Loucy (cell line): ENCODE data around the gene GPATCH2.

ENCODE experiments used
- H2AFZ ChIP-seq: fragments of 200-600 bp; sonication (generic); 2 replicates; pipeline ENCODE4 v1.6.0; 2016; ENCODE audit warnings: antibody characterized with exemption, mild to moderate bottlenecking, low read length, moderate library complexity
- H3F3A ChIP-seq: fragments of 200-600 bp; 2 replicates; pipeline ENCODE4 v1.6.0; 2016; ENCODE audit warnings: antibody characterized with exemption, low read depth, mild to moderate bottlenecking
- H3K27me3 ChIP-seq: fragments of 200-600 bp; sonication (generic); 2 replicates; pipeline ENCODE4 v1.6.1; 2014; ENCODE audit warnings: low read length, mild to moderate bottlenecking; ENCODE audit not compliant: insufficient read depth, poor library complexity, severe bottlenecking
- H3K36me3 ChIP-seq: fragments of 200-600 bp; sonication (generic); 2 replicates; pipeline ENCODE4 v1.6.1; 2016; ENCODE audit warnings: low read length; ENCODE audit not compliant: insufficient read depth
- H3K4me1 ChIP-seq: fragments of 200-600 bp; sonication (generic); 2 replicates; pipeline ENCODE4 v1.5.1; 2014; ENCODE audit warnings: low read length, mild to moderate bottlenecking; ENCODE audit not compliant: insufficient read depth, poor library complexity, severe bottlenecking
- H3K4me2 ChIP-seq: fragments of 200-600 bp; sonication (generic); 2 replicates; pipeline ENCODE4 v1.6.0; 2014; ENCODE audit warnings: antibody characterized with exemption, low read length, low read depth, mild to moderate bottlenecking; ENCODE audit not compliant: poor library complexity, severe bottlenecking
- H3K4me3 ChIP-seq: fragments of 200-600 bp; sonication (generic); 2 replicates; pipeline ENCODE4 v1.5.1; 2014; ENCODE audit warnings: low read length, mild to moderate bottlenecking, mixed read lengths; ENCODE audit not compliant: poor library complexity, severe bottlenecking
- H3K79me2 ChIP-seq: fragments of 200-600 bp; sonication (generic); 2 replicates; pipeline ENCODE4 v1.6.1; 2014; ENCODE audit warnings: low read length; ENCODE audit not compliant: insufficient read depth
- H3K9ac ChIP-seq: fragments of 200-600 bp; sonication (generic); 2 replicates; pipeline ENCODE4 v1.6.0; 2014; ENCODE audit warnings: mild to moderate bottlenecking, low read depth, low read length, moderate library complexity; ENCODE audit not compliant: poor library complexity, severe bottlenecking
- H3K9me2 ChIP-seq: fragments of 200-600 bp; sonication (generic); replicated peaks from 2 replicates; pipeline ENCODE4 v1.6.1; 2016; ENCODE audit warnings: low read depth, low read length, mixed read lengths
- H3K9me3 ChIP-seq: fragments of 200-600 bp; sonication (generic); 2 replicates; pipeline ENCODE4 v1.6.1; 2014; ENCODE audit warnings: mild to moderate bottlenecking, antibody characterized with exemption, low read length, low read depth; ENCODE audit not compliant: insufficient read depth
- H4K20me1 ChIP-seq: fragments of 200-600 bp; sonication (generic); 2 replicates; pipeline ENCODE4 v1.6.0; 2014; ENCODE audit warnings: antibody characterized with exemption, low read length, mild to moderate bottlenecking; ENCODE audit not compliant: insufficient read depth, poor library complexity, severe bottlenecking
- CTCF ChIP-seq: fragments of 200-600 bp; sonication (generic); conservative IDR thresholded peaks from 2 replicates; pipeline ENCODE4 v1.5.1; 2014; ENCODE audit warnings: mild to moderate bottlenecking, antibody characterized with exemption, low read length
- EZH2phosphoT487 ChIP-seq: fragments of 200-600 bp; IDR thresholded peaks from 2 replicates; pipeline ENCODE4 v1.6.1; 2018; ENCODE audit warnings: antibody characterized with exemption, mild to moderate bottlenecking, moderate library complexity, borderline replicate concordance

Gene GPATCH2

DNA sequence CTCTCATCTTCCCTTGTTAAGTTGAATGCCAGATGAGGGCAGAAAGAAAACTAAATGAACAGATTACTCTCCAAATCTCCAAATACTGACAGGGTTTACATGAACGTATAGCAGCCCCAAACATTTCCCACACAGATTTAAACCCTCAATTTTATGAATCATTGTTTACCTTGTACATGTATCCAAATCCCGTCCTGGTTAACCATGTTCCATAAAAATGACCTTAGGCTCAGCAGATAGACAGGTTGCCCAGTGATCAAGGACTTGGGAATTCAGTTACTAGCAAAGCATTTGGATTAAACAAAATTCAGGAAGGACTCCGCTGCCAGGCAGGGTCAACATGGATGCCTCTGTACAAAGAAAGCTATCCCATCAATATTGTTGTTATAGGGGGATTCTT, 213.5 kb downstream of the GPATCH2 start:
- Histone ChIP-seq H3K9me2 (no peaks in the 10 kb centered on the region), H4K20me1 (no peaks in the 10 kb centered on the region), H3K9ac (no peak overlapping the region), H3K4me2 (no peak overlapping the region), H3K9me3 (no peaks in the 10 kb centered on the region), H3K27me3 (no peaks in the 10 kb centered on the region), H3K4me1 (no peaks in the 10 kb centered on the region), H2AFZ (no peak overlapping the region), H3K4me3 (no peak overlapping the region), H3F3A (no peaks in the 10 kb centered on the region), H3K36me3 (no peaks in the 10 kb centered on the region), H3K79me2 (no peaks in the 10 kb centered on the region)
- TF ChIP-seq EZH2phosphoT487: no peak

DNA sequence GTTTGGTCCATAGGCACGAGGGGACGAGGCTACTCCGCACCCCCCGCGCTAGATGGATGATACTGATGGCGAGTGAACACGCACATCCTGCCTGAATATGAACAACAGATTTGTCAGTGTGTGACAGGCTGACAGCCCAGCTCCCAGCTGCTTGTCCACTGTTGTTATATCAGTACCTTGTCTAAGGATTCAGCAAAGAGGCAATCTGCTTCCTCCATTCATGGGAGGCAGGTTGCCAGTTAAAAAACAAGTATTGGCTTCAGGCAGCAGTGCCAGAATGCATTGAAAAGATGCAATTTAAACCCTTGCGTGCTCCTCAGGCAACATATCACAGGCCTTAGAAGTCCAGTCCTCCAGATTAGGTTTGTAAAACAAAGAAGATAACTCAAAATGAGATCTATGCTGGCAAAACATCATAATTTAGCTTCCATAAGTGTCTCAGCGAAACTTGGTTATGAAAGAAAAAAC, 223.3 kb downstream of the GPATCH2 start:
- Histone ChIP-seq H2AFZ (no peak overlapping the region), H3K79me2 (no peaks in the 10 kb centered on the region), H3K4me1 (no peaks in the 10 kb centered on the region), H3F3A (no peaks in the 10 kb centered on the region), H3K9me2 (no peaks in the 10 kb centered on the region), H3K9me3 (no peaks in the 10 kb centered on the region), H3K27me3 (no peaks in the 10 kb centered on the region), H3K36me3 (no peaks in the 10 kb centered on the region), H3K4me2 (no peak overlapping the region), H3K4me3 (no peak overlapping the region), H4K20me1 (no peaks in the 10 kb centered on the region), H3K9ac (no peak overlapping the region)
- TF ChIP-seq EZH2phosphoT487 (no peak), CTCF (no peak)

- Histone ChIP-seq H3K9me3 (no peaks in the 10 kb centered on the region), H3K4me2 (no peak overlapping the region), H2AFZ (no peak overlapping the region), H3K36me3 (no peaks in the 10 kb centered on the region), H4K20me1 (no peaks in the 10 kb centered on the region), H3K79me2 (no peaks in the 10 kb centered on the region), H3K4me3 (no peak overlapping the region), H3F3A (no peaks in the 10 kb centered on the region), H3K27me3 (no peaks in the 10 kb centered on the region), H3K9ac (no peak overlapping the region), H3K9me2 (no peaks in the 10 kb centered on the region), H3K4me1 (no peaks in the 10 kb centered on the region)
- TF ChIP-seq CTCF: no peak
- TF ChIP-seq EZH2phosphoT487: no peak
Observed at GRCh38 chr1:217403026-217403720, 227.7 kb downstream of the GPATCH2 start.

DNA sequence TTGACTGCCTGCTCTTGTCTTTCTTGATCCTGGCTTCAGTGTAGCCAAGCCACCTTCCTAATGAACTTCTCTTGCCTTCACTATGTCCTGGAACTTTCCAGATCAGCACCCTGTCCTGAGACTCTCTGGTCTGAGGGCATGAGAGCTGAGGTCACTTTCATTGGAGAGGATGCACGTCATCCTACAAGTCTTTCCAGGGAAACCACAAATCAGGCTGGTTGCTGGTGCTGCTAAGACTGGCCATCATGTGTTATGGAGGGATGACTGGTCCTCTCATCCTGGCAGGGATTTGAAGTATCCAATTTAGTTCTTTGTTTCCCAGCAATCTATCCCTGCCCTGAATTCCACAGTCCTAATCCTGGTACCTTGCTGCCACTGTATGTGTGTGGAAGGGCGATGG, 228.6 kb downstream of the GPATCH2 start:
- H3K4me1 ChIP-seq: no peaks in the 10 kb centered on the region
- H3K9me3 ChIP-seq: no peaks in the 10 kb centered on the region
- H3K4me3 ChIP-seq: no peak overlapping the region
- no peaks in the 10 kb centered on the region for H4K20me1 ChIP-seq
- H3F3A ChIP-seq: no peaks in the 10 kb centered on the region
- no peak overlapping the region for H3K4me2 ChIP-seq
- no peaks in the 10 kb centered on the region for H3K36me3 ChIP-seq
- H3K9me2 ChIP-seq: no peaks in the 10 kb centered on the region
- no peaks in the 10 kb centered on the region for H3K79me2 ChIP-seq
- H3K9ac ChIP-seq: no peak overlapping the region
- no peaks in the 10 kb centered on the region for H3K27me3 ChIP-seq
- no peak for TF ChIP-seq EZH2phosphoT487
- no peak for TF ChIP-seq CTCF
- H2AFZ ChIP-seq: no peak overlapping the region
